K562 (cell line): Measurements from ENCODE around the gene CLIC1. TPM values are rescaled to one million over a fixed set of nuclear protein-coding genes. Genes with fewer than 3 reads are reported as not detected.

Experiments used
- ATAC-seq: fragments of 200-7000 bp; cut with Tn5 transposase; 3 replicates; pipeline ENCODE4 v1.9.1; 2020; ENCODE audit warnings: moderate library complexity
- BruUV-seq: library from RNA; stranded (reverse); fragments of 400-500 nt; replicated peaks from 2 replicates; lab custom pipeline; 2021; lab: Mats Ljungman, UMichigan
- CTCF ChIA-PET: fragments of 300-600 bp; formaldehyde crosslinking; extraction: SDS; loops from one replicate; lab custom pipeline; 2021; ENCODE audit warnings: low intra/inter-chr PET ratio; lab: Yijun Ruan, JAX
- POLR2A ChIA-PET: fragments of 300-600, 350-650 bp; sonication (Branson Sonifier 250); formaldehyde crosslinking; extraction: SDS; loops from one replicate; lab custom pipeline; 2021; ENCODE audit warnings: antibody characterized with exemption, inconsistent platforms; lab: Yijun Ruan, JAX
- DNase-seq, 4 experiments: peaks; one replicate each; pipeline versions ENCODE4 v3.0.0 to v3.0.0-alpha.2; 2011 to 2018; ENCODE audit warnings: low spot score in 3 of 4, mixed read lengths in 3 of 4; ENCODE audit errors: extremely low read depth in 1 of 4
- FAIRE-seq: peaks from 2 replicates; lab custom pipeline; 2011; peaks lifted over from hg19 to GRCh38; lab: Jason Lieb, UNC
- H2AFZ ChIP-seq: 2 replicates; pipeline ENCODE4 v1.6.0; 2011; ENCODE audit warnings: low read depth, low read length, control low read depth, inconsistent platforms
- H3K27ac ChIP-seq: fragments of 200-600 bp; 3 replicates; pipeline ENCODE4 v1.8.0; 2011; ENCODE audit warnings: low read depth, mild to moderate bottlenecking, control low read depth, inconsistent platforms, low read length, moderate library complexity, mixed read lengths; ENCODE audit errors: extremely low read depth
- H3K27me3 ChIP-seq, 2 experiments: fragments of 300-600 bp in 1 of 2; 2 replicates in 1 of 2; 3 replicates in 1 of 2; pipeline versions ENCODE4 v1.6.0 to v1.8.0; 2011; ENCODE audit warnings: inconsistent platforms in 2 of 2, low read length in 2 of 2, mild to moderate bottlenecking in 1 of 2, mixed read lengths in 1 of 2, moderate library complexity in 1 of 2; ENCODE audit not compliant: control insufficient read depth in 2 of 2, insufficient read depth in 2 of 2
- H3K36me3 ChIP-seq: fragments of 300-600 bp; 3 replicates; pipeline ENCODE4 v1.8.0; 2011; ENCODE audit warnings: mild to moderate bottlenecking, low read length, inconsistent platforms; ENCODE audit not compliant: control insufficient read depth, insufficient read depth
- H3K4me1 ChIP-seq, 2 experiments: fragments of 200-600 bp in 1 of 2; replicated peaks in 1 of 2; 2 replicates in 1 of 2; 3 replicates in 1 of 2; pipeline versions ENCODE4 v1.5.1 to v1.8.0; 2011; ENCODE audit warnings: inconsistent platforms in 2 of 2, low read length in 2 of 2, mild to moderate bottlenecking in 1 of 2, mixed read lengths in 1 of 2, moderate library complexity in 1 of 2; ENCODE audit not compliant: control insufficient read depth in 2 of 2, insufficient read depth in 2 of 2
- H3K4me2 ChIP-seq: 2 replicates; pipeline ENCODE4 v1.6.1; 2011; ENCODE audit warnings: low read length, control low read depth, inconsistent platforms, mixed read lengths; ENCODE audit not compliant: insufficient read depth
- H3K4me3 ChIP-seq: fragments of 200-600 bp; sonication (generic), shearing (Covaris generic); 2 replicates; pipeline ENCODE4 v1.5.1; 2016; ENCODE audit warnings: control low read depth, inconsistent platforms
- H3K79me2 ChIP-seq: fragments of 200-600 bp; 3 replicates; pipeline ENCODE4 v1.8.0; 2011; ENCODE audit warnings: low read length, inconsistent platforms; ENCODE audit not compliant: control insufficient read depth, insufficient read depth
- H3K9ac ChIP-seq, 2 experiments: 2 replicates each; pipeline versions ENCODE4 v1.6.0 to v1.6.1; 2011; ENCODE audit warnings: low read depth in 2 of 2, low read length in 2 of 2, control low read depth in 1 of 2, inconsistent platforms in 1 of 2, mild to moderate bottlenecking in 1 of 2, mixed read lengths in 1 of 2; ENCODE audit not compliant: insufficient read depth in 1 of 2
- H3K9me1 ChIP-seq: one replicate; pipeline ENCODE4 v1.6.0; 2011; ENCODE audit warnings: inconsistent platforms, mild to moderate bottlenecking, low read length, moderate library complexity; ENCODE audit not compliant: control insufficient read depth, insufficient read depth
- H3K9me3 ChIP-seq: replicated peaks from 2 replicates; pipeline ENCODE4 v1.5.1; 2011; ENCODE audit warnings: low read depth, low read length, inconsistent platforms; ENCODE audit not compliant: control insufficient read depth, insufficient read depth
- H4K20me1 ChIP-seq: replicated peaks from 2 replicates; pipeline ENCODE4 v1.6.1; 2011; ENCODE audit warnings: low read length, inconsistent platforms, mixed read lengths; ENCODE audit not compliant: control insufficient read depth, insufficient read depth
- EHMT2 ChIP-seq: fragments of 450-650 bp; IDR thresholded peaks from 2 replicates; pipeline ENCODE4 v1.6.1; 2018; ENCODE audit warnings: antibody characterized with exemption
- POLR2B ChIP-seq: fragments of 450-650 bp; IDR thresholded peaks from 2 replicates; pipeline ENCODE4 v1.6.1; 2018; ENCODE audit warnings: low read depth; ENCODE audit not compliant: partially characterized antibody
- RCOR1 ChIP-seq, 2 experiments: IDR thresholded peaks; 2 replicates each; pipeline ENCODE4 v1.6.1; 2012; ENCODE audit warnings: low read depth in 2 of 2, low read length in 2 of 2, borderline replicate concordance in 1 of 2, improper control_type of control experiment in 1 of 2
- SMAD4 ChIP-seq: fragments of 250-450 bp; sonication (Bioruptor Pico); conservative IDR thresholded peaks from 2 replicates; pipeline ENCODE4 v1.8.0; 2021; ENCODE audit warnings: inconsistent platforms, mild to moderate bottlenecking, moderate library complexity
- SRF ChIP-seq, 2 experiments: fragments of 250-450, 450-650 bp in 1 of 2; sonication (Bioruptor Pico) in 1 of 2; sonication (generic) in 1 of 2; formaldehyde crosslinking; IDR thresholded peaks; 2 replicates each; pipeline versions ENCODE4 v1.5.0 to v1.5.1; 2020 to 2022; ENCODE audit warnings: mild to moderate bottlenecking in 1 of 2, missing genetic modification reagents in 1 of 2
- YY1 ChIP-seq, 3 experiments: IDR thresholded peaks; 2 replicates each; pipeline ENCODE4 v1.6.1; 2011; ENCODE audit warnings: low read length in 2 of 3, mild to moderate bottlenecking in 2 of 3, moderate library complexity in 2 of 3, borderline replicate concordance in 1 of 3, control low read depth in 1 of 3, low read depth in 1 of 3; ENCODE audit not compliant: insufficient read depth in 3 of 3, insufficient replicate concordance in 2 of 3, control insufficient read depth in 1 of 3, insufficient read length in 1 of 3; ENCODE audit errors: extremely low read depth in 1 of 3
- ZNF133 ChIP-seq: fragments of 250-450 bp; sonication (Bioruptor Pico); IDR thresholded peaks from 2 replicates; pipeline ENCODE4 v1.4.0; 2020; ENCODE audit warnings: mild to moderate bottlenecking
- WGBS: fragments of 100-300 bp; shearing (Covaris generic); methylation state at CpG from one replicate; pipeline ENCODE4 v1.1.6; 2016; ENCODE audit warnings: low coverage, mixed read lengths; ENCODE audit not compliant: insufficient coverage; ENCODE audit errors: missing lambda C conversion rate; 5-methylcytosine and 5-hydroxymethylcytosine counted together
- in situ Hi-C: fragments of 300-500 bp; cut with MboI; formaldehyde crosslinking; loops from 4 replicates; pipeline ENCODE4 v1.15.0; 2018; ENCODE audit warnings: inconsistent platforms, mixed read lengths
- intact Hi-C: fragments of 100-400 bp; cut with micrococcal nuclease; formaldehyde crosslinking; loops from 2 replicates; pipeline ENCODE4 v1.14.2; 2022
- polyA plus RNA-seq, 8 experiments: library from polyadenylated mRNA; depleted of rRNA in 4 of 8; stranded (reverse) in 5 of 8; unstranded in 3 of 8; fragments of >200 nt; fragmentation: Nextera tagmentation in 2 of 8; fragmentation: Illumina TruSeq in 1 of 8; extraction: Ambion mirVana in 2 of 8; extraction: Trizol in 1 of 8; gene quantifications; 2 replicates each; pipeline versions ENCODE4 v1.2.1 to v1.2.3, GENCODE V29; 2011 to 2014; ENCODE audit warnings: inconsistent platforms in 1 of 8, missing spikeins in 1 of 8
- total RNA-seq, 7 experiments: library from RNA; depleted of rRNA in 6 of 7; stranded (reverse); fragments of >200 nt in 6 of 7; fragmentation: Illumina TruSeq in 2 of 7; extraction: Trizol in 2 of 7; gene quantifications; 2 replicates each; pipeline versions ENCODE4 v1.2.1 to v1.2.3, GENCODE V29; 2011 to 2021; ENCODE audit warnings: low replicate concordance in 1 of 7
- TF ChIP-seq, protein P1 (sequence below): fragments of 200-800 bp; sonication (Bioruptor generic); IDR thresholded peaks from 2 replicates; pipeline ENCODE4 v1.6.1; 2017; ENCODE audit warnings: missing genetic modification characterization, missing compliant biosample characterization
- TF ChIP-seq, protein P2 (sequence below): fragments of 250-450 bp; sonication (Bioruptor Pico); IDR thresholded peaks from 2 replicates; pipeline ENCODE4 v1.9.0; 2021; ENCODE audit warnings: mild to moderate bottlenecking, inconsistent platforms
- TF ChIP-seq, protein P3 (sequence below): sonication (generic); formaldehyde crosslinking; IDR thresholded peaks from 2 replicates; pipeline ENCODE4 v1.8.0; 2022; ENCODE audit warnings: missing genetic modification reagents, mild to moderate bottlenecking, moderate library complexity, borderline replicate concordance

The CLIC1 gene
- total and polyA plus RNA-seq, 9 of the 15 experiments (the other 6 are each of a cell fraction or from before 2014, with no cell fraction given), result 1,267 to 2,419 (median 1,808) TPM

DNA sequence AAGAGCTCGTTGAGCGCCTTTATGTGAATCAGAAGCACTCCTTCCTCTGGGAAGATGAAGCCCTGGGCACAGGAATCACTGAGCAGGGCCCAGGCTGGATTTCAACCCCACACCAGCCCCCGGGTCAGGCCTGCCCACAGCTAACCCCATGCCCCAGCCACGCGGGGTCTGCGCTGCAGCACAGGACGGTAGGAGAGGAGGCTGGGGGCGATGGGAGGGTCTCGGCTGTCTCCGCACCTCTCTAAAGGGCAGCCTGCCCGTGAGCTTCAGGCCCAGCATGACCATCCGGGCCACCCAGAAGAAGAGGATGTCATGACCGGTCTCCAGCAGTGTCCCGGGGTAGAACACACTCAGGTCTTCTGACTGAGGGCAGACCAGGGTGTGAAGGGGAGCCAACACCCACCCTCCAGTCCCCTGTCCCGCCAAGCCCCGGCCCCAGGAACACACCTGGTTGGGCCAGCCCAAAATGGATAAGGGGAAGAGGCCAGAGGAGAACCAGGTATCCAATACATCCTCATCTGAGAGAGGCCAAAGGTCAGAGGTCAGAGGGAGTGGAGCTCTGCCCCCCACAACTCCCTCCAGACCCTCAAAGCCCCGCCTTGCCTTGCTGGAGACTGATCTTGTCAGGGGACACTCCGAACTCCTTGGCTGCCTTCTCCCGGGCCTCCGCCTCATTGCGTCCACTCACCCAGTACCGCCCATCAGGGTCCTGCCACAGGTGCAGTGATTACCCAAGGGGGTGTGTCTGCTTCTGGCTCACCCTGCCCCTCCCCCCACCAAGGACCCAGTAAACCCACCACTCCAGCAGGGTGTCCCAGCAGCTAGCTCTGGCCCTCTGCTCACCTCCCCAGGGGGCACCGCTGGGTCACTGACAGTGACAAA lies 45.2 kb upstream of the CLIC1 start (continued):
- TF ChIP-seq, protein P1, sequence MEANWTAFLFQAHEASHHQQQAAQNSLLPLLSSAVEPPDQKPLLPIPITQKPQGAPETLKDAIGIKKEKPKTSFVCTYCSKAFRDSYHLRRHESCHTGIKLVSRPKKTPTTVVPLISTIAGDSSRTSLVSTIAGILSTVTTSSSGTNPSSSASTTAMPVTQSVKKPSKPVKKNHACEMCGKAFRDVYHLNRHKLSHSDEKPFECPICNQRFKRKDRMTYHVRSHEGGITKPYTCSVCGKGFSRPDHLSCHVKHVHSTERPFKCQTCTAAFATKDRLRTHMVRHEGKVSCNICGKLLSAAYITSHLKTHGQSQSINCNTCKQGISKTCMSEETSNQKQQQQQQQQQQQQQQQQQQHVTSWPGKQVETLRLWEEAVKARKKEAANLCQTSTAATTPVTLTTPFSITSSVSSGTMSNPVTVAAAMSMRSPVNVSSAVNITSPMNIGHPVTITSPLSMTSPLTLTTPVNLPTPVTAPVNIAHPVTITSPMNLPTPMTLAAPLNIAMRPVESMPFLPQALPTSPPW (CRISPR knock-in tag), result no peak
- TF ChIP-seq ZNF133 (CRISPR knock-in tag), result no peak
- TF ChIP-seq SRF (CRISPR knock-in tag; IDR thresholded peaks at IDR 0.05), result no peak

DNA sequence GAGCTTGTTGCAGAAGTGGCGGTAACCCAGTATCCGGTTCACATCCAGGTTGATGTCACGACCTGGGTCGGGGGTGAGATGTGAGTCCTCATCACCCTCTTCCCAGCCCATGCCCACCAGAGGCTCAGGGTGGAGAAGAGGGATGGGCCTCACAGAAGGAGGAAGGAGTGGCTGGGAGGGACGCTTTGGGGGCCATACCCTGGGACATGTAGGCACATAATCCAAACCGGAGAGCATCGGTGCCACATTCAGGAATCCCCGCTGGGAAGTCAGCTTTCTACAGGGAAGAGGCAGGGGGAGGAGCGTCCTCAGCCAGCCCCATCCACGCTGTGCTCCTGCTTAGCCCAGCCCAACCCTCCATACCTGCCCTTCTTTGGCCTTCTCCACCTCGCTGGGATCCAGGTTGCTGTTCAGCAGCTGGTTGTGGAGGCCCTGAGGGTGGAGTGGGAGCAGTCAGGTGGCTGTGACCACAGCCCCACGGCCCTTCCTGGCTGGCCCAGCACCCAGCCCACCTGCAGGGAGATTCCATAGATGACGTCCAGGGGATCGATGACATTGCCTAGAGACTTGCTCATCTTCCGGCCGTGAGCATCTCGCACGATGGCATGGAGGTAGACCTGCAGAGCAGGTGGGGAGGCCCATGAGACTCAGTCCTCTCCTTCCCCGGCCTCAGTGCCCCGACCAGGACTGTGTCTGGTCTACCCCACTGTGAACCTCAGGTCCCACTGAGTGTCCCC lies 44.3 kb upstream of the CLIC1 start:
- Histone ChIP-seq H3K27ac (no peak overlapping the region), H3K4me3 (no peak overlapping the region), H3K9me3 (no peaks in the 10 kb centered on the region), H3K36me3 (peaks cover 83% of the 10 kb centered on the region; the same call in 2 of the 3 replicates), H3K4me1 (peaks cover 28 to 66% of the 10 kb centered on the region in 2 experiments), H4K20me1 (no peaks in the 10 kb centered on the region), H3K4me2 (no peak overlapping the region), H3K79me2 (no peaks in the 10 kb centered on the region), H3K27me3 (no peaks in the 10 kb centered on the region), H3K9ac (peak overlapping the region in 1 of 2 experiments; percentile 26; a peak in 2 of 4 replicates), H2AFZ (no peak overlapping the region), H3K9me1 (peaks cover 6% of the 10 kb centered on the region)
- CTCF ChIA-PET, result no interaction called here
- DNase-seq (no peak), FAIRE-seq (no peak), ATAC-seq (no peak)
- intact Hi-C loops (no loop called here), in situ Hi-C loops (no loop called here)
- BruUV-seq, result no TSS peak
- POLR2A ChIA-PET, result interaction anchor here (0.6 to 5.5 kb wide), 10 partner anchors 9 to 56 kb away, joined by 3 to 47 read pairs (median 4); partner anchors contain the start of genes HSPA1B, LSM2 and VARS1
- WGBS, result 85% methylated on average over 20 of the region's 20 CpGs
- no peak for TF ChIP-seq SMAD4 (CRISPR knock-in tag)
- no peak for TF ChIP-seq EHMT2
- TF ChIP-seq, protein P2, sequence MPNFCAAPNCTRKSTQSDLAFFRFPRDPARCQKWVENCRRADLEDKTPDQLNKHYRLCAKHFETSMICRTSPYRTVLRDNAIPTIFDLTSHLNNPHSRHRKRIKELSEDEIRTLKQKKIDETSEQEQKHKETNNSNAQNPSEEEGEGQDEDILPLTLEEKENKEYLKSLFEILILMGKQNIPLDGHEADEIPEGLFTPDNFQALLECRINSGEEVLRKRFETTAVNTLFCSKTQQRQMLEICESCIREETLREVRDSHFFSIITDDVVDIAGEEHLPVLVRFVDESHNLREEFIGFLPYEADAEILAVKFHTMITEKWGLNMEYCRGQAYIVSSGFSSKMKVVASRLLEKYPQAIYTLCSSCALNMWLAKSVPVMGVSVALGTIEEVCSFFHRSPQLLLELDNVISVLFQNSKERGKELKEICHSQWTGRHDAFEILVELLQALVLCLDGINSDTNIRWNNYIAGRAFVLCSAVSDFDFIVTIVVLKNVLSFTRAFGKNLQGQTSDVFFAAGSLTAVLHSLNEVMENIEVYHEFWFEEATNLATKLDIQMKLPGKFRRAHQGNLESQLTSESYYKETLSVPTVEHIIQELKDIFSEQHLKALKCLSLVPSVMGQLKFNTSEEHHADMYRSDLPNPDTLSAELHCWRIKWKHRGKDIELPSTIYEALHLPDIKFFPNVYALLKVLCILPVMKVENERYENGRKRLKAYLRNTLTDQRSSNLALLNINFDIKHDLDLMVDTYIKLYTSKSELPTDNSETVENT, result no peak
- TF ChIP-seq POLR2B, result peak; percentile 4
- TF ChIP-seq RCOR1 (IDR thresholded peaks at IDR 0.05; ENCODE audit: borderline replicate concordance in 1 of 2, low read depth in 2 of 2, low read length in 2 of 2), result no peak
- TF ChIP-seq YY1 (IDR thresholded peaks at IDR 0.05; ENCODE audit: borderline replicate concordance in 1 of 3, control insufficient read depth in 1 of 3, extremely low read depth in 1 of 3, insufficient read depth in 3 of 3, insufficient read length in 1 of 3, insufficient replicate concordance in 2 of 3, low read depth in 1 of 3, low read length in 2 of 3), result no peak
- TF ChIP-seq, protein P3, sequence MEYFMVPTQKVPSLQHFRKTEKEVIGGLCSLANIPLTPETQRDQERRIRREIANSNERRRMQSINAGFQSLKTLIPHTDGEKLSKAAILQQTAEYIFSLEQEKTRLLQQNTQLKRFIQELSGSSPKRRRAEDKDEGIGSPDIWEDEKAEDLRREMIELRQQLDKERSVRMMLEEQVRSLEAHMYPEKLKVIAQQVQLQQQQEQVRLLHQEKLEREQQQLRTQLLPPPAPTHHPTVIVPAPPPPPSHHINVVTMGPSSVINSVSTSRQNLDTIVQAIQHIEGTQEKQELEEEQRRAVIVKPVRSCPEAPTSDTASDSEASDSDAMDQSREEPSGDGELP, result peak; percentile 41; the same call in 1 of the 2 replicates
